ENCODE measurements around the gene RAB27B. TPM values are rescaled to one million over a fixed set of nuclear protein-coding genes. Genes with fewer than 3 reads are reported as not detected.
"Not testable (repeated sequence)": the region's sequence is repeated elsewhere in the genome, so short reads cannot be mapped to it uniquely, and the experiment has no call there.

RAB27B gene
- total RNA-seq, 4 donors from 2014 or later = 0.02 to 0.20 (median 0.05) TPM; not detected in 1

DNA sequence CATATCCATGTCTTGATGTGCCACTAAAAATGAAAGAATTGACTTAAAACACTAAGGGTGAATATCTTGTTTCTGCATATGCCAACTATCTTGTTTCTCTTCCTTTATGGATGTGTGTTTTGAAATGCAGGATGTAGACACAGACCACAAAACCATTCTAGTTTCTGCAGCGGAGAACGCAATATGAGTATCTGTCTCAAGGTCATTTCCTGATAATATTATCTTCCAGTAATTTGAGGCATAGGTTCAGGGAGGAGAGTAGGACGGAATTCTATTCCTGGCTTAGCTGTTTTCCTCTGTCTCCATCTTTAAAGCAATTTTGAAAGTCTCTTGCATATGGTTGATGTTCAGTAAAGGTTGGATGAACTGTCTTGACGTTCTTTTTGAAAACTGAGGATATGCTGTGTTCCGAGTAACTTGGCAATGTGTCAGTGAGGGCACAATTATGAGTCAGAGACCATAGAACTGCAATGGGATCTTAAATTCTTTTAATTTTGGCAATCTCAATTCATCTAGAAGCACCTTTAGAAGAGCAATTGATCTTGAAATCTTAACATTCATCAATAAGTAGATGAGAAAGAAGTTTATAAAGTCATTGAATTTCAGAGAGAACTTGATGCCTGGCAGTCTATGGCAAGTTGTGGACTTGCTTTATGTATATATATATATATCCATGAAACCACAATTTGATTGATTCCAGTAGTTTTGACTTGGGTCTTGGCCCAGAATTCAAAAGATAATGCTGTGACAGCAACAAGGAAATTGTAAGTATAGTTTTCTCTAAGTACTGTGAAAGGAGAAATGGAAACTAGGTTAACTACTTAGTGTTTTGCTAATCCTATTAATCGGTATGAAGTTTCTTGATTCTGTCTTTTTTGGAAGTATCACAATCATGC is 24.8 kb downstream of the RAB27B start:
- in situ Hi-C loops (cut with MboI; ENCODE audit: low sequenced_read_pairs in 4 of 4) = loop anchor here in 1 of 4 donors (25.0 kb wide), 1 partner anchor 109 kb away; the partner anchor contains the start of gene CCDC68
- DNase-seq (no peak), ATAC-seq (no peak)
- no peak overlapping the region for H3K4me3 ChIP-seq
- intact Hi-C loops (cut with DNase I; ENCODE audit: low total_unique reads) = no loop called here
- TF ChIP-seq CTCF (IDR thresholded peaks at IDR 0.05 in 4 of 5, conservative IDR thresholded peaks at IDR 0.05 in 1 of 5) (no peak), POLR2A (IDR thresholded peaks at IDR 0.05) (no peak)
- no peaks in the 10 kb centered on the region for H3K27me3 ChIP-seq
- H3K27ac ChIP-seq = no peak overlapping the region
- H3K4me1 ChIP-seq = no peaks in the 10 kb centered on the region
- H3K36me3 ChIP-seq = no peaks in the 10 kb centered on the region
- no peaks in the 10 kb centered on the region for H3K9me3 ChIP-seq

GRCh38 chr18:54855050-54855449 is 26.8 kb downstream of the RAB27B start:
- H3K4me3 ChIP-seq; H3K27me3 ChIP-seq; H3K27ac ChIP-seq; H3K4me1 ChIP-seq; H3K9me3 ChIP-seq; H3K36me3 ChIP-seq; DNase-seq; intact Hi-C loops (cut with DNase I; ENCODE audit: low total_unique reads); ATAC-seq: not testable (repeated sequence)
- in situ Hi-C loops (cut with MboI; ENCODE audit: low sequenced_read_pairs in 4 of 4) = loop anchor here in 1 of 4 donors (25.0 kb wide), 1 partner anchor 107 kb away; the partner anchor contains the start of gene CCDC68

DNA sequence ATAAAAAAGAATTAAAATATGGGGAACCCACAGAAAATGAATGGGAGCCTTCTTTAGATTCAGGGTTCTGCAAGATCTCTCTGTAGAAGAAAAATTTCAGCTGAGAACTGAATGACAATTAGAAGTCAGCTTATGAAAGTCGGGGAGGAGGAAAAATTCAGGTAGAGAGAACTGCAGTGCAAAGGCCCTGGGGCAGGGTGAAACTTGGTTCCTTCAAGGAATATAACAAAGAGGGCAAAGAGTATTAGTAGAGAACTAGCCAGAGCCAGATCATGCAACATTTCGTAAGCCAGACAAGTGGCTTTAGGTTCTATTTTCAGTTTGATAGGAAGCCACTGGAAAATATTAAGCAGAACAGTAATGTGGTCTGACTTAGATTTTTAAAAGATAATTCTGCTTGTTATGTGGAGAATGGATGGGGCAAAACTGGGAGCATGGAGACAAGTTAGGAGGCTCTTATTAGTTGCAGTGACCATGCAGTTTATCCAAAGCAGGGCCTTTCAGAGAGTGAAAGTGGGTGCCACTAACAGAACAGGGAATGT is 27.9 kb downstream of the RAB27B start:
- no peaks in the 10 kb centered on the region for H3K9me3 ChIP-seq
- ATAC-seq (no peak), DNase-seq (no peak)
- intact Hi-C loops (cut with DNase I; ENCODE audit: low total_unique reads) (no loop called here), in situ Hi-C loops (cut with MboI; ENCODE audit: low sequenced_read_pairs in 4 of 4) (loop anchor here in 1 of 4 donors (25.0 kb wide), 1 partner anchor 106 kb away; the partner anchor contains the start of gene CCDC68)
- no peak overlapping the region for H3K27ac ChIP-seq
- no peak overlapping the region for H3K4me3 ChIP-seq
- no peak for TF ChIP-seq CTCF (IDR thresholded peaks at IDR 0.05 in 4 of 5, conservative IDR thresholded peaks at IDR 0.05 in 1 of 5)
- TF ChIP-seq POLR2A (IDR thresholded peaks at IDR 0.05) = no peak
- no peaks in the 10 kb centered on the region for H3K36me3 ChIP-seq
- no peaks in the 10 kb centered on the region for H3K27me3 ChIP-seq
- H3K4me1 ChIP-seq = no peaks in the 10 kb centered on the region

GRCh38 chr18:54857499-54857898 is 29.2 kb downstream of the RAB27B start:
- H3K4me1 ChIP-seq = no peaks in the 10 kb centered on the region
- H3K27ac ChIP-seq = no peak overlapping the region
- H3K4me3 ChIP-seq = no peak overlapping the region
- TF ChIP-seq CTCF (IDR thresholded peaks at IDR 0.05 in 4 of 5, conservative IDR thresholded peaks at IDR 0.05 in 1 of 5) = no peak
- TF ChIP-seq POLR2A (IDR thresholded peaks at IDR 0.05) = no peak
- H3K27me3 ChIP-seq = no peaks in the 10 kb centered on the region
- DNase-seq (no peak), ATAC-seq (no peak)
- no peaks in the 10 kb centered on the region for H3K36me3 ChIP-seq
- intact Hi-C loops (cut with DNase I; ENCODE audit: low total_unique reads) = no loop called here
- in situ Hi-C loops (cut with MboI; ENCODE audit: low sequenced_read_pairs in 4 of 4) = loop anchor here in 1 of 4 donors (25.0 kb wide), 1 partner anchor 105 kb away; the partner anchor contains the start of gene CCDC68
- no peaks in the 10 kb centered on the region for H3K9me3 ChIP-seq
